Measurements from ENCODE around the gene AZIN2. TPM values are rescaled to one million over a fixed set of nuclear protein-coding genes. Genes with fewer than 3 reads are reported as not detected.
A peak's percentile ranks its signal among the peaks of the same experiment; 100 is the strongest.

AZIN2 gene
- total and polyA plus RNA-seq, 2 of the 13 experiments (the other 11 are each of a cell fraction or from before 2014, with no cell fraction given), result 1.7 to 3.5 TPM

GRCh38 chr1:33036526-33037503 is 44.1 kb upstream of the AZIN2 start, which contains the start of gene AK2 (continued):
- TF ChIP-seq MLXIP (CRISPR knock-in tag; IDR thresholded peaks at IDR 0.05; ENCODE audit: borderline replicate concordance) (peak; percentile 64), ARNTL (CRISPR knock-in tag; IDR thresholded peaks at IDR 0.05) (peak; percentile 88), HMGXB3 (CRISPR knock-in tag; IDR thresholded peaks at IDR 0.05; ENCODE audit: borderline replicate concordance) (peak; percentile 71; the same call in 1 of the 2 replicates), PHB2 (IDR thresholded peaks at IDR 0.05; ENCODE audit: partially characterized antibody) (no peak), ZFX (CRISPR knock-in tag; IDR thresholded peaks at IDR 0.05; ENCODE audit: low read depth) (peak; percentile 87), HCFC1 (IDR thresholded peaks at IDR 0.05; ENCODE audit: low read depth, low read length) (no peak), ZNF224 (CRISPR knock-in tag; IDR thresholded peaks at IDR 0.05) (no peak), ZNF292 (CRISPR knock-in tag; IDR thresholded peaks at IDR 0.05; ENCODE audit: borderline replicate concordance, low read depth) (peak; percentile 84), ZNF678 (CRISPR knock-in tag; IDR thresholded peaks at IDR 0.05) (no peak; the same call in 1 of the 2 replicates), ZNF256 (CRISPR knock-in tag; conservative IDR thresholded peaks at IDR 0.05) (peak; percentile 96), ZNF556 (CRISPR knock-in tag; IDR thresholded peaks at IDR 0.05; ENCODE audit: borderline replicate concordance) (peak; percentile 80; the same call in 1 of the 2 replicates), MATR3 (CRISPR knock-in tag; IDR thresholded peaks at IDR 0.05) (no peak), ZNF367 (CRISPR knock-in tag; IDR thresholded peaks at IDR 0.05; ENCODE audit: borderline replicate concordance) (no peak), RARA (CRISPR knock-in tag; IDR thresholded peaks at IDR 0.05) (peak; percentile 68), DNMT1 (CRISPR knock-in tag; IDR thresholded peaks at IDR 0.05) (no peak), NCOR1 (IDR thresholded peaks at IDR 0.05; ENCODE audit: borderline replicate concordance, low read length) (no peak), GATA4 (IDR thresholded peaks at IDR 0.05; ENCODE audit: borderline replicate concordance, low read depth) (no peak), MLLT10 (CRISPR knock-in tag; IDR thresholded peaks at IDR 0.05) (no peak), ZNF7 (CRISPR knock-in tag; IDR thresholded peaks at IDR 0.05) (no peak), ELF1 (CRISPR knock-in tag; IDR thresholded peaks at IDR 0.05) (peak; percentile 84), PITX1 (CRISPR knock-in tag; IDR thresholded peaks at IDR 0.05) (peak; percentile 82), ZNF570 (CRISPR knock-in tag; IDR thresholded peaks at IDR 0.05; ENCODE audit: borderline replicate concordance) (peak; percentile 92; the same call in 1 of the 2 replicates)

Measured in HepG2 (cell line).